ENCODE data around the gene PPP5C. TPM values are rescaled to one million over a fixed set of nuclear protein-coding genes. Genes with fewer than 3 reads are reported as not detected.

The PPP5C gene
- total and polyA plus RNA-seq, 2 of the 13 experiments (the other 11 are each of a cell fraction or from before 2014, with no cell fraction given): 41.6 to 67.9 TPM

- TF ChIP-seq ZNF460 (CRISPR knock-in tag; IDR thresholded peaks at IDR 0.05; ENCODE audit: borderline replicate concordance) (peak; percentile 19; the same call in 1 of the 2 replicates), TEAD3 (CRISPR knock-in tag; optimal IDR thresholded peaks at IDR 0.05; ENCODE audit: borderline replicate concordance) (no peak), CC2D1A (CRISPR knock-in tag; IDR thresholded peaks at IDR 0.05) (no peak), HNF1A (IDR thresholded peaks at IDR 0.05; ENCODE audit: low read depth) (no peak; the same call in 1 of the 2 replicates), HNF1A (CRISPR knock-in tag; IDR thresholded peaks at IDR 0.05; ENCODE audit: borderline replicate concordance) (peak; percentile 94; the same call in 1 of the 2 replicates), MTF1 (CRISPR knock-in tag; IDR thresholded peaks at IDR 0.05) (no peak), HCFC1 (IDR thresholded peaks at IDR 0.05; ENCODE audit: low read depth, low read length) (no peak), MTA3 (CRISPR knock-in tag; IDR thresholded peaks at IDR 0.05) (no peak), HOXA5 (CRISPR knock-in tag; IDR thresholded peaks at IDR 0.05) (no peak), CEBPZ (IDR thresholded peaks at IDR 0.05; ENCODE audit: low read length) (no peak), SETDB1 (CRISPR knock-in tag; IDR thresholded peaks at IDR 0.05; ENCODE audit: borderline replicate concordance) (no peak), NFRKB (IDR thresholded peaks at IDR 0.05) (no peak), TEAD2 (CRISPR knock-in tag; IDR thresholded peaks at IDR 0.05) (no peak), ZSCAN25 (CRISPR knock-in tag; IDR thresholded peaks at IDR 0.05) (peak; percentile 45; the same call in 1 of the 2 replicates), ZNF839 (CRISPR knock-in tag; IDR thresholded peaks at IDR 0.05; ENCODE audit: borderline replicate concordance) (peak; percentile 85; the same call in 1 of the 2 replicates), ATF7 (IDR thresholded peaks at IDR 0.05) (no peak), ATF7 (CRISPR knock-in tag; IDR thresholded peaks at IDR 0.05) (no peak), NFKBIZ (CRISPR knock-in tag; IDR thresholded peaks at IDR 0.05) (no peak), ZNF652 (CRISPR knock-in tag; IDR thresholded peaks at IDR 0.05; ENCODE audit: borderline replicate concordance, low read depth) (no peak), GMEB1 (CRISPR knock-in tag; IDR thresholded peaks at IDR 0.05; ENCODE audit: borderline replicate concordance) (0 out of 2 replicates have a peak, but pooled peaks have one; percentile 33)
Observed at GRCh38 chr19:46404055-46404752, 57.3 kb downstream of the PPP5C start (continued).
